Transverse colon (tissue), 4 donors: ENCODE data around the gene TASOR. TPM values are rescaled to one million over a fixed set of nuclear protein-coding genes. Genes with fewer than 3 reads are reported as not detected.

Source experiments
- DNase-seq: peaks from one replicate; pipeline ENCODE4 v3.0.0-alpha.2; 2019
- H3K27ac ChIP-seq, 4 donors: fragments of 200-600 bp; sonication (generic); 2 replicates each; pipeline ENCODE4 v1.5.1; 2016 to 2018; ENCODE audit warnings: inconsistent platforms in 4 of 4
- H3K27me3 ChIP-seq: fragments of 200-600 bp; sonication (generic); 2 replicates; pipeline ENCODE4 v1.5.1; 2017; ENCODE audit warnings: inconsistent platforms
- H3K36me3 ChIP-seq, 4 donors: fragments of 200-600 bp; sonication (generic); 2 replicates each; pipeline ENCODE4 v1.5.1; 2017 to 2019; ENCODE audit warnings: inconsistent platforms in 4 of 4
- H3K4me1 ChIP-seq, 4 donors: fragments of 200-600 bp; sonication (generic); 2 replicates each; pipeline ENCODE4 v1.5.1; 2017 to 2020; ENCODE audit warnings: inconsistent platforms in 4 of 4
- H3K4me3 ChIP-seq, 4 donors: fragments of 200-600 bp; sonication (generic); 1 replicate in 1 of 4; 2 replicates in 3 of 4; pipeline versions ENCODE4 v1.5.1 to v1.6.1; 2017 to 2019; ENCODE audit warnings: inconsistent platforms in 4 of 4
- H3K9me3 ChIP-seq, 2 donors: fragments of 200-600 bp; sonication (generic); 2 replicates each; pipeline ENCODE4 v1.5.1; 2017 to 2019; ENCODE audit warnings: inconsistent platforms in 2 of 2
- EP300 ChIP-seq: sonication (generic); formaldehyde crosslinking; IDR thresholded peaks from one replicate; pipeline ENCODE4 v1.6.1; 2017; ENCODE audit warnings: antibody characterized with exemption, low read depth
- POLR2A ChIP-seq: fragments of 450-650 bp; IDR thresholded peaks from one replicate; pipeline ENCODE4 v1.6.1; 2016; ENCODE audit warnings: antibody characterized with exemption, mild to moderate bottlenecking, moderate library complexity
- POLR2AphosphoS5 ChIP-seq, 3 donors: sonication (generic); formaldehyde crosslinking; IDR thresholded peaks; one replicate each; pipeline ENCODE4 v1.6.1; 2016; ENCODE audit warnings: antibody characterized with exemption in 3 of 3
- WGBS, 2 donors: methylation state at CpG; one replicate each; pipeline ENCODE4 v1.1.5; 2018; ENCODE audit warnings: low coverage in 1 of 2; 5-methylcytosine and 5-hydroxymethylcytosine counted together
- in situ Hi-C, 4 donors: fragments of 200-750 bp; cut with MboI; loops; one replicate each; pipeline versions ENCODE4 v1.15.0 to v1.15.1; 2017; ENCODE audit warnings: low sequenced_read_pairs in 3 of 4, low pct_ligation_motif_present in 1 of 4, low pct_unique_long_range_greater_than_20kb in 1 of 4
- intact Hi-C: fragments of 100-400 bp; cut with DNase I; formaldehyde crosslinking; loops from one replicate; pipeline ENCODE4 v1.15.1; 2023; ENCODE audit warnings: low total_unique reads
- total RNA-seq, 4 donors: library from RNA; depleted of rRNA; stranded (reverse); fragments of >200 nt; gene quantifications; one replicate each; pipeline ENCODE4 v1.1.0, GENCODE V29; 2016
- TF ChIP-seq, protein P1 (sequence below), 5 experiments: fragments of 200-600 bp in 3 of 5; fragments of 450-650 bp in 2 of 5; sonication (generic) in 3 of 5; IDR thresholded peaks; 1 replicate in 2 of 5; 2 replicates in 3 of 5; pipeline ENCODE4 v1.5.1; 2016 to 2017; ENCODE audit warnings: antibody characterized with exemption in 5 of 5, inconsistent platforms in 3 of 5, mild to moderate bottlenecking in 2 of 5, moderate library complexity in 1 of 5

Gene TASOR
- total RNA-seq, 4 donors from 2014 or later: 25.9 to 69.1 (median 57.1) TPM

DNA sequence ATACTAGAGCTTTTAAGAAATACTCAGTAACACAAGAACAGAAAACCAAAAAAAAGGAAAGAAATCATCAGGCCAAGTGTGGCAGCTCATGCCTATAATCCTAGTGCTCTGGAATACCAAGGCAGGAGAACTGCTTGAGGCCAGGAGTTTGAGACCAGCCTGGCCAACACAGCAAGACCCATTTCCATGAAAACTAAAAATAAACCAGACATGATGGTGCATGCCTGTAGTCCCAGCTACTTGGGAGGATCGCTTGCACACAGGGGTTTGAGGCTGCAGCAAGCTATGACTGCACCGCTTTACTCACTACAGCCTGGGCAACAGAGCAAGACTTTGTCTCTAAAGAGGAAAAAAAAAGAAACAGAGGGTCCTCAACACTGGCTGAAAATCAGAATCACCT lies 18.2 kb downstream of the TASOR start:
- Histone ChIP-seq H3K9me3 (no peaks in the 10 kb centered on the region), H3K36me3 (peaks cover 0 to 88% (median 44%) of the 10 kb centered on the region in 4 donors), H3K4me1 (no peaks in the 10 kb centered on the region), H3K4me3 (no peak overlapping the region), H3K27me3 (no peaks in the 10 kb centered on the region), H3K27ac (no peak overlapping the region)
- in situ Hi-C loops: no loop called here
- DNase-seq: no peak
- no peak for TF ChIP-seq EP300
- no peak for TF ChIP-seq POLR2A
- TF ChIP-seq, protein P1, sequence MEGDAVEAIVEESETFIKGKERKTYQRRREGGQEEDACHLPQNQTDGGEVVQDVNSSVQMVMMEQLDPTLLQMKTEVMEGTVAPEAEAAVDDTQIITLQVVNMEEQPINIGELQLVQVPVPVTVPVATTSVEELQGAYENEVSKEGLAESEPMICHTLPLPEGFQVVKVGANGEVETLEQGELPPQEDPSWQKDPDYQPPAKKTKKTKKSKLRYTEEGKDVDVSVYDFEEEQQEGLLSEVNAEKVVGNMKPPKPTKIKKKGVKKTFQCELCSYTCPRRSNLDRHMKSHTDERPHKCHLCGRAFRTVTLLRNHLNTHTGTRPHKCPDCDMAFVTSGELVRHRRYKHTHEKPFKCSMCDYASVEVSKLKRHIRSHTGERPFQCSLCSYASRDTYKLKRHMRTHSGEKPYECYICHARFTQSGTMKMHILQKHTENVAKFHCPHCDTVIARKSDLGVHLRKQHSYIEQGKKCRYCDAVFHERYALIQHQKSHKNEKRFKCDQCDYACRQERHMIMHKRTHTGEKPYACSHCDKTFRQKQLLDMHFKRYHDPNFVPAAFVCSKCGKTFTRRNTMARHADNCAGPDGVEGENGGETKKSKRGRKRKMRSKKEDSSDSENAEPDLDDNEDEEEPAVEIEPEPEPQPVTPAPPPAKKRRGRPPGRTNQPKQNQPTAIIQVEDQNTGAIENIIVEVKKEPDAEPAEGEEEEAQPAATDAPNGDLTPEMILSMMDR (IDR thresholded peaks at IDR 0.05): no peak
- intact Hi-C loops: no loop called here
- WGBS, 2 donors: 100% methylated on average over 2 of the region's 2 CpGs

DNA sequence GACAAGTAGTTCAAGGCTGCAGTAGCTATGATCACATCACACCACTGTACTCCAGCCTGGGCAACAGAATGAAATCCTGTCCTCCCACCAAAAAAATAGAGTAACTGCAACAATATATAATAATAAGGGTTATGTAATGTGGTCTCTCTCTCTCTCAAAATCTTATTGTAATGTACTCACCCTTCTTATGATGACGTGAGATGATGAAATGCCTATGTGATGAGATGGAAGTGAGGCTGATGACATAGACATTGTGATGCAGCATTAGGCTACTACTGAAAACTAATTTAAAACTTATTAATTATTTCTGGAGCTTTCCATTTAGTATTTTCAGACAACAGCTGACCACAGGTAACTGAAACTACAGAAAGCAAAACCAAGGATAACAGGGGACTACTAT lies 27.4 kb downstream of the TASOR start:
- TF ChIP-seq, protein P1 (IDR thresholded peaks at IDR 0.05): no peak
- TF ChIP-seq EP300: no peak
- TF ChIP-seq POLR2AphosphoS5 (IDR thresholded peaks at IDR 0.05): no peak
- no peak for TF ChIP-seq POLR2A
- H3K27ac ChIP-seq: no peak overlapping the region
- H3K36me3 ChIP-seq: peaks cover 0 to 71% (median 25%) of the 10 kb centered on the region in 4 donors
- no peaks in the 10 kb centered on the region for H3K4me1 ChIP-seq
- no peaks in the 10 kb centered on the region for H3K27me3 ChIP-seq
- no peak for DNase-seq
- intact Hi-C loops (no loop called here), in situ Hi-C loops (no loop called here)
- 100% methylated on average over 1 of the region's 1 CpG for WGBS, 2 donors
- H3K4me3 ChIP-seq: no peak overlapping the region
- no peaks in the 10 kb centered on the region for H3K9me3 ChIP-seq

DNA sequence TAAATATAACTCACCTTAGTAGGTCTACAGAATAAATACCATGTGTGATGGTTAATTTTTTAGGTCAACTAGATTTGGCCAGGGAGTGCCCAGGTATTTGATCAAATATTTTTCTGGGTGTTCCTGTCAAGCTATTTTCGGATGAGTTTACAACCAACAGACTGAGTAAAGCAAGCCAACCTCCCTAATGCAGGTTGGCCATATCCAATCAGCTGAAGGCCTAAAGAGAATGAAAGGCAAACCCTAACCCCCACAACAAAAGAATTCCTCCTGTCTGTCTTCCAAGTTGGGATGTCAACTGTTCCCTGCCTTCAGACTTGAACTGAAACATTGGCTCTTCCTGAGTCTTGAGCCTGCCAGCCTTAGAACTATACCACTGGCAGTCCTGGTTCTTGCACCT lies 28.6 kb downstream of the TASOR start:
- no peak overlapping the region for H3K27ac ChIP-seq
- H3K27me3 ChIP-seq: no peaks in the 10 kb centered on the region
- no peak overlapping the region for H3K4me3 ChIP-seq
- no peak for DNase-seq
- H3K36me3 ChIP-seq: peaks cover 0 to 59% (median 20%) of the 10 kb centered on the region in 4 donors
- in situ Hi-C loops (no loop called here), intact Hi-C loops (no loop called here)
- TF ChIP-seq, protein P1 (IDR thresholded peaks at IDR 0.05): no peak
- H3K9me3 ChIP-seq: no peaks in the 10 kb centered on the region
- H3K4me1 ChIP-seq: no peaks in the 10 kb centered on the region
- 80 to 96% methylated on average over 1 of the region's 1 CpG for WGBS, 2 donors

DNA sequence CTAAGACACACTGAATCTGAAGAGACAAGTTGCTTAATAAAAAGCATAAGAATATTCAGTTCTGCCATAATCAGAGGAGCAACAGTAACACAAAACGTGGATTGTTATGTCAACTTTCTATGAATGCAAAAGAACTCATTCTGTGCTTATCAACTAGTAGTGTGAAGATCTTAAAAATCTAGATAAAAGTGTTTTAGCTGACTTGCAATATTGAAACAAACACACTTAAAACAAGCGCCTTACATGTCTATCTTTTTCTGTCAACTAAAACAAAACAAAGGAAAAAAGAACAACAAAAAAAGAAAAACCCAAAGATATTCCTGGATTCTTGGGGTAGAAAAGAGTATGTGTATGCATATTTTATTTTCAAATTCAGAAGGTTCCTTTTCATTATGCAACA lies 37.7 kb downstream of the TASOR start:
- in situ Hi-C loops: no loop called here
- peaks cover 0 to 61% (median 14%) of the 10 kb centered on the region in 4 donors for H3K36me3 ChIP-seq
- H3K4me1 ChIP-seq: no peaks in the 10 kb centered on the region
- TF ChIP-seq POLR2A: no peak
- TF ChIP-seq, protein P1 (IDR thresholded peaks at IDR 0.05): no peak
- no peak for TF ChIP-seq POLR2AphosphoS5 (IDR thresholded peaks at IDR 0.05)
- no peak for TF ChIP-seq EP300
- no peak overlapping the region for H3K27ac ChIP-seq
- no peak for DNase-seq
- H3K27me3 ChIP-seq: no peaks in the 10 kb centered on the region
- WGBS, 2 donors: 89 to 93% methylated on average over 2 of the region's 2 CpGs
- no peak overlapping the region for H3K4me3 ChIP-seq
- intact Hi-C loops: no loop called here
- no peaks in the 10 kb centered on the region for H3K9me3 ChIP-seq
